GM04503 (cell line): ENCODE measurements around the gene MRPL39.
"Not testable (repeated sequence)": the region's sequence is repeated elsewhere in the genome, so short reads cannot be mapped to it uniquely, and the experiment has no call there.

Source experiments
- DNase-seq: peaks from one replicate; pipeline ENCODE4 v3.0.0-alpha.2; 2012; ENCODE audit warnings: low read depth

The MRPL39 gene

DNA sequence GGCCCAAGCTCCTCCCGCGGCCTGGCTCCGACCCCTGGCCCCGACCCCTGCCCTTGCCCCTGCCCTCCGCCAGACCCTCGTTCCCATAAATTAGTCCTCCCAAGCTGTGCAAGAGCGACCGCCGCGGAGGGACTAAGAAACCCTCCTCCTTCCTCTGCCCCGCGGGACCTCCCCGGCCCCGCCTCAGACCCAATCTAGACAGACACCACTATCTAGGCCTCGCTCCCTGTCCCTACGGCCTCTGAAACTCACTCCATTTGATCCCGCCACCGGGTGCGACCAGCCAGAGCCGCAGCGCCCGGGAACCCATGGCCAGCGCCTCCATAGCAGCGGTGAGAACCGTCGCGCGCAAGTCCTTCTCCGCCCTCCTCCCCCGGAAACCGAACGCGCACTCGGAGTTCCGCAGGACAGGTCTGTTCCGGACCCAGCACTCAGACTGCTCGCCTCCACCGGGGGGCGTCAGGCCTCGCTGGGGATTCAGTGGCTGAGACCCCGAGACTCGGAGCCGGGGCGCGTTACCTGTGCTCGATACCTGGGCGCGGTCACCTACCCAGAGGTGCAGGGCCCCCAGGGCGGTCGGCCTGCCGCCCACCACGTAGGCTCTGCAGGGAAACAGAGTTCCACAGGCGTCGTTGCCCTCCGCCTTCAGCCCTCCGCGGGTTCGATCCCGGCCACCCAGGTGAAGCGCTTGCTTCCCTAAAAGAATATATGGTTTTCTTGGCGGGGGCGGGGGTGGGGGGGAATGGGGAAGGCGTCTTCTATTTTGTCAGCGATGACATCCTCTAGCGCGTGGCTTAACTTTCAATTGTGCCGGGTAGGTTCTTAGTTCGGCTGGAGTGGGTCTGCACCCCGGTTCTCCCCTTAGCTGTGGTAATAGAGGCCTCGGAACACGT, at the start of gene MRPL39:
TSS of gene MRPL39 (minus strand) at position 331 of the 893 bp plus-strand sequence. CDS start at position 325, 6 bp downstream.
- peak; percentile 45 for DNase-seq

DNA sequence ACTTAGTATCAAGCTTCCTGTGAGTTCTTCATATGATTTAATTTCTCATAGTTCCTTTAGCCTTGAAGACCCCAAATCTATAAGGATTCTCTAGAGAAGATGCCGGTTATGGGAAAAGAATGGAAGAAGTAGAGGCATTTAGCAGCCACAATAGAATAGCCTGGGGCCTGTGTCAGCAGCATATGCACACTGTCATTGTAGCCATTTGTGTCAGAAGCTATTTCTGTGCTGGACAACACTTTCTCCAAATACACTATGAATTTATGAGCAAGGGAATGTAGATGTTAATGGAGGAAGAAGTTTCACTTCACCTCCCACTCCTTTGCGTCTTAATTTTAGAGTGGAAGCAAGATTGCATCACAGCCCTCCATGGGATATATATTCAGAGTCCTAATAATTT, 49.1 kb upstream of the MRPL39 start:
- DNase-seq: no peak

DNA sequence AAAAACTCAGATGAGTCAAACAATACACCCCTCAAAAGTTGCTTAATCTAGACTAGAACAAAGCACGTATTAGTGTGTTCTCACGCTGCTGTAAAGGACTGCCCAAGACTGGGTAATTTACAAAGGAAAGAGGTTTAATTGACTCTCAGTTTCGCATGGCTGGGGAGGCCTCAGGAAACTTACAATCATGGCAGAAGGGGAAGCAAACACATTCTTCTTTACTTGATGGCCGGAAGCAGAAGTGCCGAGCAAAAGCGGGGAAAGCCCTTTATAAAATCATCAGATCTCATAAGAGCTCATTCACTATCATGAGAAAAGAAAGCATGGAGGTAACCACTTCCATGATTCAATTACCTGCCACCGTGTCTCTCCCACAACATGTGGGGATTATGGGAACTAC, 41.9 kb upstream of the MRPL39 start:
- DNase-seq: no peak

DNA sequence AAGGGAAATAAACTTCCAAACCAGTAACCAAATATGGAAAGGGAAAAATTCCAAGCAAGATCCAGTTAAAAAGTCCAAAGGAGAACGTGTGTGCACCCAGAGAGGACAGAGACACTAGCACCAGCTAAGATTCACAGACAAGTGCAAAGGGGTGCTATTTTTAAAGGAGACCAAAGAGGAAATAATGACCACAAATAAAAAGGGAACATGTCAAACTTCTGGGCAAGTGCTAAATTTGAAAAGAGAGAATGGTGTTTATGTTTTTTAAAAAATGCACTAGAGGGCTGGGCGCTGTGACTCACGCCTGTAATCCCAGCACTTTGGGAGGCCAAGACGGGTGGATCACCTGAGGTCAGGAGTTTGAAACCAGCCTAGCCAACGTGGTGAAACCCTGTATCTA, 40.4 kb upstream of the MRPL39 start:
- no peak for DNase-seq

DNA sequence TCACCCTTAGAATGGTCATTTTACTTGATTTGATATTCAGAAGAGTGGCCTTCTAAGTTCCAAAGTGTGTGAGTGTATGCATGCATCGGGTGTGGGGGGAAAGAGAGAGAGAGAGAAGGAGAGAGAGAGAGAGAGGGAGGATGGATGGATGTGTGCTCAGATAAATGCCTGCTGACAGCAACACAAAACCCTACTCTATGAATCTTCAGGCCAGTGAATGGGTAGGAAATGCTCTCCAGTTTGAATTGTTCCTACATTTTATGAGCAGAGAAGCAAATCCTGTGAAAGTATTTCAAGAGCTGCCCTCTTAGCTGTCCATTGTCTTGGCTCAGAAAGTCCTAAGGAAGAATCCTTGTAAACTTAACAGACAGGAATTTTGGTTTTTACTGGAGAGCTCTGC, 39.2 kb upstream of the MRPL39 start:
- DNase-seq: no peak

DNA sequence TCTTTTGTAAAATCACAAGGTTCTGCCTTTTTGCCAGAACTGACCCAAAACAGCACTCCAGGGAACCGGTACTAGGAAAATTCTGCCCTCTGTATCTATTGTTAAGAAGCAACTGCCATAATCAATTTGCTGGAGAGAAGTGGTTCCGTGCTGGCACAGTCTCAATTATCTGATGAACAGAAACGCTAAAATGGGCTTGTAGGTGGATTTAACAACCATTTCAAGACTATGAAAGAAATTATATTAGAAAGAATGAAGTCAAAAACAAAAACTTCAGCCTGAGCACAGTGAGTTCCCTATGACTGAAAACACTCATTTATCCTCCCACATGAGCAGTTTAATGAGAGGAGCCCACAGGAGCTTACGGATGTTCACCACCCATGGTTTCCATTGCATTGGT, 36.2 kb upstream of the MRPL39 start:
- DNase-seq: no peak

DNA sequence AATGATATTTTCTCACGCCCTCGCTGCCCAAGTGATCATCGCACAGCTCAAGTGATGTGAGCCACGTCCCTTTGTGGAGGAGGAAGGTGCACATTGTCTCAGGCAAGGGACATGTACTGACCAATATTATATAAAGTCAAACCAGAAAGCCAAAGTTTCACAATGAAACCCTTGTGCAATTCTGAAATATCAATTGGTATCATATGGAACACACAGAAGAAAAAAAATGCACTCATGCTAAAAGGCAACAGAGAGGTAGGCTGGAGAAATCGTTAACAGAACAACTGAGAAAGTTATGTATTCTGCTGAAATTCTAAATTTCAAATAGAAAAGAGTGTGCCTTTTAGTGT, 33.6 kb upstream of the MRPL39 start:
- no peak for DNase-seq

DNA sequence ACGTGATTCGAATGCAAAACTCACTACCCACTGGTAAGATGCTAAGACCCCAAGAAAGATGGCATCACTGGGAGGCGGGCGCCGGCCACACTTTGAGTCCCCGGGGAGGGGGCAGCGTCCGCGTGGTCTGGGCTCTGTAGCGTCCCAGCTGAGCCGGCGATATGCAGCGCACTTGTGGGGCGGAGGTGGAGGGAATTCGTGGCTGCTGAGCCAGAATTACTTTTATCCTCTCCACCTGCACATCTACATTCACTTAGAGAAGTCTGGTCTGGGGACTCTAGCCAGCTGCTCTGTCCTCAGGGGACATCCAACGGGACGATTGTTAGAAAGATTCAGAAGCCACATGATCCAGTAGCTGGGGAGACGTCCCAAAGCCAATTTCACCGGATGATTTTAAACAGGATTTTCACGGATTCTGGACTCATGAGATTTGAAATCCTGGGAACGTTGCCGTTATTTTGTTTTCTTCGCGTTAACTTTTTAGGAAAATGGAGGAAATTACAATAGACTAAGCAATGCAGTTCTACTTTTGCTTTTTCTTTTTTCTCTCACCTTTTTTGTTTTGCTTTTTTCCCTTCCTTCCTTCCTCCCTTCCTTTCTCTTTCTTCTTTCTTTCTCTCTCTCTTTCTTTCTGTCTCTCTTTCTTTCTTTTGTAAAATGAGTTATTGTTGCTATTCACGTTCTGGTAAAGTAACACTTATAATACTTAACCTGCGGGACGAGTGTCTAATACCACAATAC, 33.1 kb upstream of the MRPL39 start:
- no peak for DNase-seq

DNA sequence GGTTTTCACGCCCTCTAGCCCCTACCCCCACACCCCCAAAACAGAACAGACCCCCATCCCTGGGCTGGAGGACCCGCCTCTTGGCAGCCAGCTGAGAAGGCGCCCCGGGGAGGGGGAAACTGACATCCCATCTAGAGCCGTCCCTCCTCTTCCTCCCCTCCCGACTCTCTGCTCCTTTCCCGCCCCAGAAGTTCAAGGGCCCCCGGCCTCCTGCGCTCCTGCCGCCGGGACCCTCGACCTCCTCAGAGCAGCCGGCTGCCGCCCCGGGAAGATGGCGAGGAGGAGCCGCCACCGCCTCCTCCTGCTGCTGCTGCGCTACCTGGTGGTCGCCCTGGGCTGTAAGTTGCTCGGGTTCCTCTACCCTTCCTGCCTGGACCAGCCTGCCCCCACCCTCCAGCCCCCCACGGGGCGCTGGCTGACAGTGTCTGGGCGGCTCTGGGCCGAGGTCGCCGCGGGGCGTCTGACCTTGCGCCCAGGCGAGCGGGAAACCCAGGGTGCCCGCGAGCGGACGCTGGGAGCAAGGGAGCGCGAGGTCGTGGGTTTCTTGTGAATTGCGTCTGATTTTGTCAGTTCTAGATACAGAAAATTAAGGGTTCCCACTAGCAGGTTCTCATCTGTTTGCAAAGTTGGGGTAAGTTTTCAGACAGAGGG, 32.4 kb upstream of the MRPL39 start:
- DNase-seq: no peak

DNA sequence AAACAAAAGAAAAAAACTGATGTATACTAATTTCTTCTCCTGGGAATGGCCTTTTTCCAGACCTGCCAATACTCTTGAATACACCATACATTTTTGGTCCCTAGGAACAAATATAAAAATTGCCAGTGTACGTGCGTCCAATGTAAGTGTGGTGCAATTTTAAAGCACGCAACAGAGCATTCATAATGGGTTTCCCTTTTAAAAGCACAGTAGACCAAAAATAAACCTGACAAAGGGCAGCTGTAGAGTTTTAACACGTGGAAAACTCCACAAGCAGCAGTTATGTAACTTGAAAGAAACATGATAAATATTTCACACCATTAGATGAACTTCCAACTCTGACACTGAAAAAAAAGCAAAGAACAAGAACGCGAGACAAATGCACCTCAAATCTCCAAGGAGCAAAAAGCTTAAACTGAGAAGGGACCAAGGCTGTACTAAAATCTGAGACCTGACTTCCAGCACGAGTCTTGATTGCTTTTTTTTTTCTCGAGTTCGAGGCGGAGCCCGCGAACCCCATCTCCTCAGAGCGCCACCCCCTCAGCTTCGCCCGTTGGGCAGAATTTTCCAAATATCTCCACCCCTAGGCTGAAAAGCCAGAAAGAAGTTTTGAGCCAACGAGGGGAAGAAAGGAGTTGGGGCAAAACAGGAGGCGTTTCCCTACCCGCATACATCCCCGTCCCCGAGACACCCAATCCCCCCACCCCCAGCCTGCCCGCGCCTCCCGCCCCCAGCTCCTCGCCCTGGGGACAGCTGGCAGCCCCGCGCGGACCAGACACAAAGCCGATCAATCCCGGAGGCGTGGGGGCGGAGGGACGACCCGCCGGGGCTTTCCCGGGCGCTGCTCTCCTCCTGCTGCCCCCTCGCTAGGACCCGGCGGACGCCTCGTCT, 31.6 kb upstream of the MRPL39 start, which contains the start of gene JAM2:
TSS of gene JAM2 (plus strand) at position 599 of the 891 bp plus-strand sequence. CDS start 564 bp downstream, outside the sequence.
- DNase-seq: no peak

DNA sequence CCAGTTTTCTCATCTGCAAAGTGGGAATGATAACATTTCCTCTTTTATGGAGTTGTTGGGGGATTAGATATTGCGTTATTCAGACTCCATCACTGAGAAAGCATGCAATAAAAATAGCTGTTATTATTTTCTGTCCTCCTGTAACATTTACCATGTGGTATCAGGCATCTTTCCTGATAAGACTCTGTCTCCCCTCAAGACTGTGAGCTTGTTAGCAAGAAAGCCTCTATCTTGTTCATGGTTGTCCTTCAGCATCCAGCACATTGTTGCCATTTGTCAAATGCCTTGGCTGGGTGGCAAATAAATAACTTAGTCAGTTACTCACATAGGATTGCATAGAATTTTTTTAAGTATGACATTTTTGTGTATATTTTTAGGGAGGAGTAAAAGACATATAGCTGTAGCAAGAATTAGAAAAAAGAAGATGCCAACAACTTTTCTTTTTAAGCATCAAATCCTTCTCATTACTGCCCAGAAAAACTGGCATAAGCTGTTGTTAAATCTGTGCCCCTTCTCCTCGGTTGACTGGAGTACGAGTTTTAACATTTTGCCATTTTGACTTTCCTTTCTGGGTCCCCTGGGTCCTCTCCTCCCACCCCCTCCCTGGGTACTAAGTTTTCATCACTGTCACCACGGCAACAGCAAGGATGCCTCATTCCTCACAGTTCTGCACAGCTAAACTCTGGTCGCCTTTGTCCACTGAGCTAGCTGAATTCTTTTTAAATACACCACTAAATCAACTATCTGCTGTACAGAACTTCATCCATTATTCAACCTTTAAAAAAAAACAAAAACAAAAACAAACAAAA, 30.8 kb upstream of the MRPL39 start:
- DNase-seq: no peak

DNA sequence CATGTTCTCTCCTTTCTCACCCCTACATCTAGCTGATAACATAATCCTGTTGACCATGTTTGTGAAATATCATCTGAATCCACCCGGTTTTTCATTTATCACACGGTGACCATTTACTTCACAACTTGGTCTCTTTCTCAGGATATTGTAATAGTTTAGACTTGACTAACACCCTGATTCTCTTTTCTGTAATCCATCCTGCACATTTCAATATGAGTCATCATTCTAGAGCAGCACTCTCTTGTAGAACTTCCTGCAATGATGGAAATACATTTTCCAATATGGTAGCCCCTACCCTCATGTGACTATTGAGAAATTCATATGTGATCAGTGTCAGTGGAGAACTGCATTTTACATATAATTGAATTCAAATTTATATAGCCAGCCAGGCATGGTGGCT, 29.4 kb upstream of the MRPL39 start:
- DNase-seq: no peak

DNA sequence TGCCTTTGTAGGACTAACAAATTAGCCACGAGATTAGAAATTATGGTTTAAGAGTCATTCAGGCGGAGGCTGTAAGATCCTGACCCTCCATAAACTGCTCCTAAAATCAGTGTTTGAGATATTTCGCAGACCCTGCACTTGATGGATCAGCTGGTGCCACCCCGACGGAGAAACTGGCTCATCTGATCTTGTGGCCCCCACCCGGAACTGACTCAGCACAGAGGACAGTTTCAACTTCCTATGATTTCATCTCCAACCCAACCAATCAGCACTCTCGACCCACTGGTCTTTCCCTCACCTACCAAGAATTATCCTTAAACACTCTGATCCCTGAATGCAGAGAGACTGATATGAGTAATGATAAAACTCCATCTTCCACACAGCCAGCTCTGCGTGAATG, 28.0 kb upstream of the MRPL39 start:
- no peak for DNase-seq

DNA sequence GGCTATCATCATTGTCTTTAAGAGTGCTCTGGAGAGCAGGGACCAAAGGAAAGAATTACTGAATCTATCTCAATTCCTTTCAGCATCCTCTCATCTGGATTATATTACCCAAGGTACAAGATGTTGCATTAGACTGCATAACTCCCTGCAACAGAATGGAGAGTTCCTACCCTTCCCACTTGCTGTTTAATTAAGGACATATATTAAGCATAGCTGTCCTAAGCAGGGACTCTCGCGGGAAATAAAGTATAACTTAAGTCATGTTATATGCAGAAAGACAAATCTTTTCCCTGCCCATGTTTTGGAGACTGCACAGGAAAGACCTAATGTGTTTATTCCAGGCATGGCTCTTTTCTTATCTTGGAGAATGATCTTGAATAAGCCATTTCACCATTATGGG, 25.0 kb upstream of the MRPL39 start:
- no peak for DNase-seq

DNA sequence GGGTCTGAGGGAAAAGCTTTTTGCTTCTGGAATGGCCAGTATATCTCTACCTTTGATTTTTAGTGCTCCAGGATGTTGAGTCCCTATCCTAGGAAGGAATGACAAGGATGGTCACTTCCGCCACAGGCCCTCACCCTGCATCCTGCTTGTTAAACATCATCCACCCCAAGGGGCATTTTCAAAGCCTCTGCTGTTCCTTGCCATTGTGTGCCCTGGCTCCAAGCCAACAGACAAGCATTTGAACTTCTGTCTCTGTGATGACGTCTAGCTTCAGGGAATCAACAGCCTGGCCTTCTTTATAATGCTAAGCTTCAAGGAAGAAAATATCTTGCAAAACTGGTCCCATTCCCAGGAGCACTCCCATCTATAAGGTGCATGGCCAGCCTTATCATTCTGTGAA, 19.5 kb upstream of the MRPL39 start:
- DNase-seq: no peak

DNA sequence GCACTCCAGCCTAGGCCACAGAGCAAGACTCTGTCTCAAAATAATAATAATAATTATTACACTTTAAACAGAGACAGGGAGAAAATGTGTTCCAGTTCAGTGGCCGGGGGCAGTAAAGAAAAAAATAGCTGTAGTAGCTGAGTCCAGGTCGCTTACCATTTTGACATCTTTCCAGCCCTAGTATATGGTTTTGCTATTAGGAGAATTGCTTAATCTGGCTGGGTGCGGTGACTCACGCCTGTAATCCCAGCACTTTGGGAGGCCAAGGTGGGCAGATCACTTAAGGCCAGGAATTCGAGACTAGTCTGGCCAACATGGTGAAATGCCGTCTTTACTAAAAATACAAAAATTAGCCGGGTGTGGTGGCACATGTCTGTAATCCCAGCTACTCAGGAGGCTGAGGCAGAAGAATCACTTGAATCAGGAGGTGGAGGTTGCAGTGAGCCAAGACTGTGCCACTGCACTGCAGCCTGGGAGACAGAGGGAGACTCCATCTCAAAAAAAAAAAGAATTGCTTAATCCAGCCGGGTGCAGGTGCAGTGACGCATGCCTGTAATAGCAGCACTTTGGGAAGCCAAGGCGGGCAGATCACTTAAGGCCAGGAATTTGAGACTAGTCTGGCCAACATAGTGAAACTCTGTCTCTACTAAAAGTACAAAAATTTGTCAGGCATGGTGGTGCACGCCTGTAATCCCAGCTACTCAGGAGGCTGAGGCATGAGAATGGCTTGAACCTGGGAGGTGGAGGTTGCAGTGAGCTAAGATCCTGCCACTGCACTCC, 18.7 kb upstream of the MRPL39 start:
- not testable (repeated sequence) for DNase-seq

DNA sequence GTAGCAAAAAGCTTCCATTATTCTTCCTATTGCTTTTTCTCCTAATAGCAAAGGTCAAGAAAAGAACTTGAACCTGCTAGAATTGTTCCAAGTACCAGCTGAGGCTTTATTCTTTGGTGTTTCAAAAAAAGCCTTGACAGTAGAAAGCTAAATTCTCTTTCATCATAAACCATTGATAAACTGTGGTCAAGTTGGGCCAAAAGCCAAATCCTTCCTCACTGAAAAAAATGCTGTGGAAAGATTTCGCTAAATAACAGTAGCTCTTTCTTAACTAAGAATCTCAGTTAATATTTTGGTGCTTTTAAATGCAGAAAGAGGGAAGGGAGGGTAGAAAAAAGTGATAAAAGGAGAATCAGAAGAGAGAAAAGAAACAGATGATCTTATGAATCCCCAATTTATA, 17.8 kb upstream of the MRPL39 start:
- no peak for DNase-seq

DNA sequence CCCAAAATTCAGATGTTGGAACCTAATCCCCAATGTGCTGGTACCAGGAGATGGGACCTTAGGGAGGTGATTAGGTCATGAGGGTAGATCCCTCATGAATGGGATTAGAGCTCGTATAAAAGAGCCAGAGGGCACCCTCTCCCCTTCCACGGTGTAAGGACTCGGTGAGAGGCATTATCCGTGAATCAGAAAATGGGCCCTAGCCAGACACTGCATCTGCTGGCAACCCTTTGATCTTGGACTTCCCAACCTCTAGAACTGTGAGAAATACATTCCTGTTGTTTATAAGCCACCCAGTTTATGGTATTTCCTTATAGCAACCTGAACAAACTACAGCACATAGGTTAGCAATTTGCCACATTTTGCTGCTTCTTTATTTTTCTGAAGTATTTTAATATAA, 17.2 kb upstream of the MRPL39 start:
- no peak for DNase-seq

DNA sequence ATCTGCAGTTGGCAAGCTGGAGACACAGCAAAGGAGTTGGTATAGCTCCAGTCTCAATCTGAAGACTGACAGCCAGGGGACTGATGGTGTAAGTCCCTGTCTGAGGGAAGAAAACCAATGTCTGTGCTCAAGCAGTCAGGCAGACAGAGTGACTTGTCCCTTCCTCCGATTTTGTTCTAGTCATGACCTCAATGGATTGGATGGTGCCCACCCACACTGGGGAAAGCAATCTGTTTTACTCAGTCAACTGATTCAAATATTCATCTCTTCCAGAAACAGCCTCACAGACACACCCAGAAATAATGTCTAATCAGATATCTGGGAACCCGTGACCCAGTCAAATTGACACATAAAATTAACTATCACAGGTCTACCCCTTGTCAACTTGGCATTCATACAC, 11.9 kb upstream of the MRPL39 start:
- no peak for DNase-seq

DNA sequence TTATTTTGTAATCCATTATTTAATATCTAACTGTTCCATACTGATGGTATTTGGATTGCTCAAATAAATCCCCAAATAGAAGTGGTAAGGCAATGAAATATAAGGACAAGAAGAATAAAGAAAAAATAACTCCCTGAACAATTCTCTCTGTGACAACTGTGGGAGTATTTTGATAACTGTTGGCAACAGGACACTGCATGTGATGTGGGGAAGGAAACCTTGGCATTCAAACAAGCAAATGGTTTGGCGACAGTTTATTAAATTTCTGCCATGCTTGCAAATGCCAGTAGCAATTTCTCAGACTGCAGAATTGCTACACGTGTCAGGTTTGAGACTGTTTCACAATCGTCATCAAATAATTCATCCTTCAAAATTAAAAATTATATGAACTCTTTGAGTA, 8.6 kb upstream of the MRPL39 start:
- DNase-seq: no peak
